OCI-LY1 (cell line): Measurements from ENCODE around the gene NPSR1.

Experiments used
- H2AFZ ChIP-seq: fragments of 200-600 bp; sonication (generic), shearing (Covaris generic); 2 replicates; pipeline ENCODE4 v1.6.0; 2014; ENCODE audit warnings: antibody characterized with exemption, mild to moderate bottlenecking, low read length
- H3F3A ChIP-seq: fragments of 200-600 bp; sonication (generic), shearing (Covaris generic); 2 replicates; pipeline ENCODE4 v1.6.0; 2014; ENCODE audit warnings: mild to moderate bottlenecking, antibody characterized with exemption, low read length, moderate library complexity; ENCODE audit not compliant: insufficient read depth
- H3K27ac ChIP-seq: fragments of 200-600 bp; sonication (generic); 2 replicates; pipeline ENCODE4 v1.5.1; 2014; ENCODE audit warnings: low read length, mixed run types, mild to moderate bottlenecking, low read depth; ENCODE audit not compliant: poor library complexity, severe bottlenecking
- H3K27me3 ChIP-seq: fragments of 200-600 bp; sonication (generic); 2 replicates; pipeline ENCODE4 v1.6.0; 2014; ENCODE audit warnings: antibody characterized with exemption, mild to moderate bottlenecking, low read length, moderate library complexity; ENCODE audit not compliant: insufficient read depth
- H3K36me3 ChIP-seq: fragments of 200-600 bp; sonication (generic); 2 replicates; pipeline ENCODE4 v1.6.1; 2014; ENCODE audit warnings: mild to moderate bottlenecking, antibody characterized with exemption, low read length, moderate library complexity, mixed read lengths; ENCODE audit not compliant: insufficient read depth
- H3K4me1 ChIP-seq: fragments of 200-600 bp; sonication (generic); 2 replicates; pipeline ENCODE4 v1.5.1; 2014; ENCODE audit warnings: mild to moderate bottlenecking, low read length, moderate library complexity; ENCODE audit not compliant: insufficient read depth, severe bottlenecking
- H3K4me2 ChIP-seq: fragments of 200-600 bp; sonication (generic), shearing (Covaris generic); 2 replicates; pipeline ENCODE4 v1.6.1; 2014; ENCODE audit warnings: low read length
- H3K4me3 ChIP-seq: fragments of 200-600 bp; sonication (generic); 2 replicates; pipeline ENCODE4 v1.5.1; 2014; ENCODE audit warnings: low read length, low read depth, mild to moderate bottlenecking, mixed read lengths; ENCODE audit not compliant: poor library complexity, severe bottlenecking
- H3K79me2 ChIP-seq: fragments of 200-600 bp; shearing (Covaris generic); 2 replicates; pipeline ENCODE4 v1.6.1; 2016; ENCODE audit warnings: mixed run types, low read length, mixed read lengths; ENCODE audit not compliant: insufficient read depth
- H3K9ac ChIP-seq: fragments of 200-600 bp; sonication (generic), shearing (Covaris generic); 2 replicates; pipeline ENCODE4 v1.6.1; 2014; ENCODE audit warnings: mild to moderate bottlenecking, low read length, mixed read lengths
- H3K9me2 ChIP-seq: fragments of 200-600 bp; sonication (generic), shearing (Covaris generic); 2 replicates; pipeline ENCODE4 v1.6.1; 2014; ENCODE audit warnings: low read depth, mild to moderate bottlenecking, low read length, mixed read lengths
- H3K9me3 ChIP-seq: fragments of 200-600 bp; shearing (Covaris generic); 2 replicates; pipeline ENCODE4 v1.6.1; 2014; ENCODE audit warnings: low read length, mixed read lengths
- H4K20me1 ChIP-seq: fragments of 200-600 bp; sonication (generic), shearing (Covaris generic); 2 replicates; pipeline ENCODE4 v1.6.0; 2016; ENCODE audit warnings: mild to moderate bottlenecking, low read length; ENCODE audit not compliant: insufficient read depth
- EZH2 ChIP-seq: fragments of 200-600 bp; sonication (generic), shearing (Covaris generic); IDR thresholded peaks from 2 replicates; pipeline ENCODE4 v1.8.0; 2017; ENCODE audit warnings: borderline replicate concordance, mixed run types, mild to moderate bottlenecking, antibody characterized with exemption, low read length, moderate library complexity, mixed read lengths
- TF ChIP-seq, protein P1 (sequence below): fragments of 200-600 bp; sonication (generic), shearing (Covaris generic); IDR thresholded peaks from 2 replicates; pipeline ENCODE4 v1.5.1; 2017; ENCODE audit warnings: mild to moderate bottlenecking, antibody characterized with exemption, low read length, moderate library complexity, mixed read lengths

Gene NPSR1

GRCh38 chr7:34837316-34837715 lies 179.3 kb downstream of the NPSR1 start:
- Histone ChIP-seq H3K4me1 (no peaks in the 10 kb centered on the region), H3K9me2 (no peaks in the 10 kb centered on the region), H3K27me3 (no peaks in the 10 kb centered on the region), H2AFZ (no peak overlapping the region), H3K9me3 (no peaks in the 10 kb centered on the region), H4K20me1 (no peaks in the 10 kb centered on the region), H3F3A (no peaks in the 10 kb centered on the region), H3K9ac (no peak overlapping the region), H3K27ac (no peak overlapping the region), H3K4me3 (no peak overlapping the region), H3K36me3 (no peaks in the 10 kb centered on the region), H3K79me2 (no peaks in the 10 kb centered on the region), H3K4me2 (no peak overlapping the region)
- no peak for TF ChIP-seq EZH2
- TF ChIP-seq, protein P1, sequence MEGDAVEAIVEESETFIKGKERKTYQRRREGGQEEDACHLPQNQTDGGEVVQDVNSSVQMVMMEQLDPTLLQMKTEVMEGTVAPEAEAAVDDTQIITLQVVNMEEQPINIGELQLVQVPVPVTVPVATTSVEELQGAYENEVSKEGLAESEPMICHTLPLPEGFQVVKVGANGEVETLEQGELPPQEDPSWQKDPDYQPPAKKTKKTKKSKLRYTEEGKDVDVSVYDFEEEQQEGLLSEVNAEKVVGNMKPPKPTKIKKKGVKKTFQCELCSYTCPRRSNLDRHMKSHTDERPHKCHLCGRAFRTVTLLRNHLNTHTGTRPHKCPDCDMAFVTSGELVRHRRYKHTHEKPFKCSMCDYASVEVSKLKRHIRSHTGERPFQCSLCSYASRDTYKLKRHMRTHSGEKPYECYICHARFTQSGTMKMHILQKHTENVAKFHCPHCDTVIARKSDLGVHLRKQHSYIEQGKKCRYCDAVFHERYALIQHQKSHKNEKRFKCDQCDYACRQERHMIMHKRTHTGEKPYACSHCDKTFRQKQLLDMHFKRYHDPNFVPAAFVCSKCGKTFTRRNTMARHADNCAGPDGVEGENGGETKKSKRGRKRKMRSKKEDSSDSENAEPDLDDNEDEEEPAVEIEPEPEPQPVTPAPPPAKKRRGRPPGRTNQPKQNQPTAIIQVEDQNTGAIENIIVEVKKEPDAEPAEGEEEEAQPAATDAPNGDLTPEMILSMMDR: no peak

GRCh38 chr7:34837801-34838201 lies 179.8 kb downstream of the NPSR1 start:
- no peak overlapping the region for H2AFZ ChIP-seq
- H3K9me2 ChIP-seq: no peaks in the 10 kb centered on the region
- TF ChIP-seq EZH2: no peak
- TF ChIP-seq, protein P1: no peak

DNA sequence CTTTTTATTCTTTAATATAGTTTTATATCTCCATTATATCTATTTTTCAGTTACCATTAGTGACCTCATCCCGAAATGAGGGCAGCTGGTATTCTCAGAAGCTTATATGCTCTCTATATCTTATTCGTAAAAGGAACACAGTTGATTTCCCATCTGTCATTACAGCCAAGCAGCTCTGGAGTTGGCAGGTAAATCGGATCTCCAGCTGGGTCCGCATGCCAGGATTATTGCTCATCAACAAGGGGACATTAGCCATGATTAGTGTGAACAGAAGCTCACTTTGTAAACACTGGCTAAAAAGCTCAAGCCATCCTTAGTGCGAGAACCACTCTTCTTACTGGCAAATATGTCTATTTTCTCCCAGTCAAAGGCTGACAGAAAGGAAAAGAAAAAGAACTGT lies 180.3 kb downstream of the NPSR1 start:
- Histone ChIP-seq H3K9ac (no peak overlapping the region), H3K9me3 (no peaks in the 10 kb centered on the region), H3K4me1 (no peaks in the 10 kb centered on the region), H3K36me3 (no peaks in the 10 kb centered on the region), H3K27me3 (no peaks in the 10 kb centered on the region), H4K20me1 (no peaks in the 10 kb centered on the region), H2AFZ (no peak overlapping the region), H3K4me2 (no peak overlapping the region), H3K27ac (no peak overlapping the region), H3K4me3 (no peak overlapping the region), H3K9me2 (no peaks in the 10 kb centered on the region), H3F3A (no peaks in the 10 kb centered on the region), H3K79me2 (no peaks in the 10 kb centered on the region)
- TF ChIP-seq EZH2: no peak
- TF ChIP-seq, protein P1: no peak

More at GRCh38 chr7:34837801-34838201, 179.8 kb downstream of the NPSR1 start:
- Histone ChIP-seq H3K36me3 (no peaks in the 10 kb centered on the region), H3K4me3 (no peak overlapping the region), H3F3A (no peaks in the 10 kb centered on the region), H3K4me1 (no peaks in the 10 kb centered on the region), H3K27ac (no peak overlapping the region), H3K4me2 (no peak overlapping the region), H3K79me2 (no peaks in the 10 kb centered on the region), H3K9me3 (no peaks in the 10 kb centered on the region), H4K20me1 (no peaks in the 10 kb centered on the region), H3K27me3 (no peaks in the 10 kb centered on the region), H3K9ac (no peak overlapping the region)
